Ovary (tissue), 3 donors: ENCODE data around the gene SYNGR4.

ENCODE experiments used
- CTCF ChIP-seq, 3 donors: fragments of 450-650 bp in 2 of 3; fragments of 200-600 bp in 1 of 3; IDR thresholded peaks; one replicate each; pipeline versions ENCODE4 v1.5.1 to v1.8.0; 2016 to 2022; ENCODE audit warnings: antibody characterized with exemption in 3 of 3, mild to moderate bottlenecking in 1 of 3
- POLR2A ChIP-seq: fragments of 450-650 bp; IDR thresholded peaks from one replicate; pipeline ENCODE4 v1.6.1; 2017; ENCODE audit warnings: antibody characterized with exemption, mild to moderate bottlenecking, moderate library complexity
- donor health status: DM: no; HTN: no; CAD: no.

- TF ChIP-seq CTCF (IDR thresholded peaks at IDR 0.05) (no peak), POLR2A (no peak)
Observed at GRCh38 chr19:48379058-48379457, 14.9 kb downstream of the SYNGR4 start.
